ENCODE results near the gene CCDC188. TPM values are rescaled to one million over a fixed set of nuclear protein-coding genes. Genes with fewer than 3 reads are reported as not detected.

The CCDC188 gene
- total and polyA plus RNA-seq, 9 of the 15 experiments (the other 6 are each of a cell fraction or from before 2014, with no cell fraction given): not detected

DNA sequence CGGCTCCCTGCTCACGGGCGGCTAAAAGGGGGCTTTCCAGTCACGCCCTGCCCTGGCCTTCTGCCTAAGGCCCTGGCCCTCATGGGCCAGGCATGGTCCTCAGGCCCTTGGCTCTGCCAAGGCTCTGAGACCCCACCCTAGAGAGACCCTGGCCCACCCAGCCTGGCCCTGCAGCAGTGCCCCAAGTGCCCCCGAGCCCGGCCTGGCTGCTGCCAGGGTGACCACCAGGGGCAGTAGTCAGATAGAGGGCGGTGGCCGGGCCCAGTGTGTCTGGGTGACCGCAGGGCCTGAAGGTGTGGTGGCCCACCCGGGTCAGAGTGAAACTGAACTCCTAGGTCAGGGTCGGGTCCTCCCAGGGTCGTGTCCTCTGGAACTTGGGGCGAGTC, 29.4 kb upstream of the CCDC188 start (continued):
- TF ChIP-seq MYC (IDR thresholded peaks at IDR 0.05; ENCODE audit: low read depth, low read length) (no peak), MYC (CRISPR knock-in tag; IDR thresholded peaks at IDR 0.05; ENCODE audit: borderline replicate concordance, low read depth) (peak; percentile 33; the same call in 1 of the 2 replicates), HDAC2 (IDR thresholded peaks at IDR 0.05) (no peak), ZFX (CRISPR knock-in tag; IDR thresholded peaks at IDR 0.05) (peak; percentile 46), RFX1 (IDR thresholded peaks at IDR 0.05) (no peak), KLF1 (tag; IDR thresholded peaks at IDR 0.05) (peak; percentile 72), ARNT (IDR thresholded peaks at IDR 0.05) (no peak), GABPB1 (CRISPR knock-in tag; IDR thresholded peaks at IDR 0.05) (0 out of 2 replicates have a peak, but pooled peaks have one; percentile 24), ZZZ3 (IDR thresholded peaks at IDR 0.05) (no peak), POLR2AphosphoS5 (IDR thresholded peaks at IDR 0.05; ENCODE audit: control insufficient read depth, insufficient read depth, low read depth, low read length) (no peak), STAG1 (CRISPR knock-in tag; IDR thresholded peaks at IDR 0.05; ENCODE audit: borderline replicate concordance) (peak; percentile 14; the same call in 1 of the 2 replicates), ZNF644 (tag; IDR thresholded peaks at IDR 0.05; ENCODE audit: low read depth) (no peak), RBM14 (IDR thresholded peaks at IDR 0.05; ENCODE audit: borderline replicate concordance, insufficient read depth, low read depth, low read length) (0 out of 2 replicates have a peak, but pooled peaks have one; percentile 36), ZNF282 (CRISPR knock-in tag; IDR thresholded peaks at IDR 0.05) (peak; percentile 12; the same call in 1 of the 2 replicates), ZNF507 (tag; conservative IDR thresholded peaks at IDR 0.05) (no peak), CBFB (CRISPR knock-in tag; IDR thresholded peaks at IDR 0.05) (no peak)
- TF ChIP-seq, protein P1, sequence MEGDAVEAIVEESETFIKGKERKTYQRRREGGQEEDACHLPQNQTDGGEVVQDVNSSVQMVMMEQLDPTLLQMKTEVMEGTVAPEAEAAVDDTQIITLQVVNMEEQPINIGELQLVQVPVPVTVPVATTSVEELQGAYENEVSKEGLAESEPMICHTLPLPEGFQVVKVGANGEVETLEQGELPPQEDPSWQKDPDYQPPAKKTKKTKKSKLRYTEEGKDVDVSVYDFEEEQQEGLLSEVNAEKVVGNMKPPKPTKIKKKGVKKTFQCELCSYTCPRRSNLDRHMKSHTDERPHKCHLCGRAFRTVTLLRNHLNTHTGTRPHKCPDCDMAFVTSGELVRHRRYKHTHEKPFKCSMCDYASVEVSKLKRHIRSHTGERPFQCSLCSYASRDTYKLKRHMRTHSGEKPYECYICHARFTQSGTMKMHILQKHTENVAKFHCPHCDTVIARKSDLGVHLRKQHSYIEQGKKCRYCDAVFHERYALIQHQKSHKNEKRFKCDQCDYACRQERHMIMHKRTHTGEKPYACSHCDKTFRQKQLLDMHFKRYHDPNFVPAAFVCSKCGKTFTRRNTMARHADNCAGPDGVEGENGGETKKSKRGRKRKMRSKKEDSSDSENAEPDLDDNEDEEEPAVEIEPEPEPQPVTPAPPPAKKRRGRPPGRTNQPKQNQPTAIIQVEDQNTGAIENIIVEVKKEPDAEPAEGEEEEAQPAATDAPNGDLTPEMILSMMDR (IDR thresholded peaks at IDR 0.05 in 2 of 3, conservative IDR thresholded peaks at IDR 0.05 in 1 of 3; ENCODE audit: insufficient read depth in 2 of 3, low read depth in 1 of 3, low read length in 3 of 3): peak; percentile 62 to 79 (median 67)
- TF ChIP-seq, protein P2, sequence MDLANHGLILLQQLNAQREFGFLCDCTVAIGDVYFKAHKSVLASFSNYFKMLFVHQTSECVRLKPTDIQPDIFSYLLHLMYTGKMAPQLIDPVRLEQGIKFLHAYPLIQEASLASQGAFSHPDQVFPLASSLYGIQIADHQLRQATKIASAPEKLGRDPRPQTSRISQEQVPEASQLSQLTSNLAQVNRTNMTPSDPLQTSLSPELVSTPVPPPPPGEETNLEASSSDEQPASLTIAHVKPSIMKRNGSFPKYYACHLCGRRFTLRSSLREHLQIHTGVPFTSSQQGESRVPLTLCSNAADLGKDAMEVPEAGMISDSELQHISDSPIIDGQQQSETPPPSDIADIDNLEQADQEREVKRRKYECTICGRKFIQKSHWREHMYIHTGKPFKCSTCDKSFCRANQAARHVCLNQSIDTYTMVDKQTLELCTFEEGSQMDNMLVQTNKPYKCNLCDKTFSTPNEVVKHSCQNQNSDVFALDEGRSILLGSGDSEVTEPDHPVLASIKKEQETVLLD (IDR thresholded peaks at IDR 0.05): no peak
- TF ChIP-seq, protein P3, sequence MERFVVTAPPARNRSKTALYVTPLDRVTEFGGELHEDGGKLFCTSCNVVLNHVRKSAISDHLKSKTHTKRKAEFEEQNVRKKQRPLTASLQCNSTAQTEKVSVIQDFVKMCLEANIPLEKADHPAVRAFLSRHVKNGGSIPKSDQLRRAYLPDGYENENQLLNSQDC (CRISPR knock-in tag; IDR thresholded peaks at IDR 0.05): no peak
- TF ChIP-seq, protein P4, sequence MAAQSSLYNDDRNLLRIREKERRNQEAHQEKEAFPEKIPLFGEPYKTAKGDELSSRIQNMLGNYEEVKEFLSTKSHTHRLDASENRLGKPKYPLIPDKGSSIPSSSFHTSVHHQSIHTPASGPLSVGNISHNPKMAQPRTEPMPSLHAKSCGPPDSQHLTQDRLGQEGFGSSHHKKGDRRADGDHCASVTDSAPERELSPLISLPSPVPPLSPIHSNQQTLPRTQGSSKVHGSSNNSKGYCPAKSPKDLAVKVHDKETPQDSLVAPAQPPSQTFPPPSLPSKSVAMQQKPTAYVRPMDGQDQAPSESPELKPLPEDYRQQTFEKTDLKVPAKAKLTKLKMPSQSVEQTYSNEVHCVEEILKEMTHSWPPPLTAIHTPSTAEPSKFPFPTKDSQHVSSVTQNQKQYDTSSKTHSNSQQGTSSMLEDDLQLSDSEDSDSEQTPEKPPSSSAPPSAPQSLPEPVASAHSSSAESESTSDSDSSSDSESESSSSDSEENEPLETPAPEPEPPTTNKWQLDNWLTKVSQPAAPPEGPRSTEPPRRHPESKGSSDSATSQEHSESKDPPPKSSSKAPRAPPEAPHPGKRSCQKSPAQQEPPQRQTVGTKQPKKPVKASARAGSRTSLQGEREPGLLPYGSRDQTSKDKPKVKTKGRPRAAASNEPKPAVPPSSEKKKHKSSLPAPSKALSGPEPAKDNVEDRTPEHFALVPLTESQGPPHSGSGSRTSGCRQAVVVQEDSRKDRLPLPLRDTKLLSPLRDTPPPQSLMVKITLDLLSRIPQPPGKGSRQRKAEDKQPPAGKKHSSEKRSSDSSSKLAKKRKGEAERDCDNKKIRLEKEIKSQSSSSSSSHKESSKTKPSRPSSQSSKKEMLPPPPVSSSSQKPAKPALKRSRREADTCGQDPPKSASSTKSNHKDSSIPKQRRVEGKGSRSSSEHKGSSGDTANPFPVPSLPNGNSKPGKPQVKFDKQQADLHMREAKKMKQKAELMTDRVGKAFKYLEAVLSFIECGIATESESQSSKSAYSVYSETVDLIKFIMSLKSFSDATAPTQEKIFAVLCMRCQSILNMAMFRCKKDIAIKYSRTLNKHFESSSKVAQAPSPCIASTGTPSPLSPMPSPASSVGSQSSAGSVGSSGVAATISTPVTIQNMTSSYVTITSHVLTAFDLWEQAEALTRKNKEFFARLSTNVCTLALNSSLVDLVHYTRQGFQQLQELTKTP (IDR thresholded peaks at IDR 0.05; ENCODE audit: low read depth in 1 of 2, partially characterized antibody in 2 of 2): no peak
